HPDE6-E6E7 (cell line): ENCODE measurements around the gene DBNDD1.

Experiments
- DNase-seq: peaks from one replicate; pipeline ENCODE4 v3.0.0; 2011; ENCODE audit warnings: missing footprints; ENCODE audit errors: extremely low spot score

DBNDD1 gene

DNA sequence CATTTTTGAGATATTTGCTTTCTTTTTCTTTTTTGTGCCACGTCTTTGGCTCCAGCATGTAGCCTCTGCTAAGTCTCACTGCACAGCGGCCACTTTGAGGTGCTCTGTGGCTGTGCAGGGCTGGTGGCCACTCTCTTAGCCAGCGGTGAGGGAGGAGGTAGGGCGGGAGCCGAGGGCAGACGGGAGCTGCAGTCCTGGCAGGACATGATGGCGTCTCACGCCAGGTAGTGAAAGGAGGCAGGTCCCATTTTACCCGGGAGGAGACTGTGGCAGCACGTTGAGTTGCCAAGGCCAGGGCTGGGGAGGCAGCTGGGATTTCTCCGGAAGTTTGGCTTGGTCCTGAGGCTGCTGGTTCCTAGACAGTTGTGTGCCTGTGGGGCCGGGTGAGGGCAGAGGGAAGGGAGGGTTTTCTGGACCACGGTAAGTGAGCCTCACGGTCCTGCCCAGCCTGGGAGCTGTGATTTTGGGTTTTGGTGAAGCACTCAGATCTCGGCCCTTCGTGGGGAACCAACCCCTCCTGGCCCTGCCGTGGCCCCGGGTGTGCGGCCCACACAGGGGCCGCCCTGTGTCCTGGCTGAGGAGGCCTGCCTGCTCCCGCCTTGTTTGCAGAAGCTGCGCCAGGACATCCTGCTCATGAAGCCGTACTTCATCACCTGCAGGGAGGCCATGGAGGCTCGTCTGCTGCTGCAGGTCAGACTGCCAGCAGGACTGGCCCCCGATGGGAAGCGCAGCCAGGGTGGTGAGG, 56.3 kb downstream of the DBNDD1 start:
- DNase-seq, result no peak

DNA sequence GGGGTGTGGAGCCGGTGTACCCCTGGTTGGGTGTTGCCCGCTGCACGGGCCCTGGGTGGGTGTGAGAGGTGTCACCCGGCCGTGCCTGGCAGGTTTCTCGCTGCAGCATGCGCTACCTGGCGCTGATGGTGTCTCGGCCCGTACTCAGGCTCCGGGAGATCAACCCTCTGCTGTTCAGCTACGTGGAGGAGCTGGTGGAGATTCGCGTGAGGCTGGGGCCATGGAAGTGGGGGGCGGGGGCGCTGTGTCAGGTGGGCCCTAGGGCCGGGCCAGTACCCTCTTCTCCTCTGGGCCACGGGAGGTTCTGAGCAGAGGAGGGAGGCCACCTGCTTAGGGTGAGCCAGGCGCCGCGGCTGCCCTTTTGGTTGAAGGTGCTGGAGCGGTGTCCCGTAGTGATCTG, 57.3 kb downstream of the DBNDD1 start:
- DNase-seq, result no peak

DNA sequence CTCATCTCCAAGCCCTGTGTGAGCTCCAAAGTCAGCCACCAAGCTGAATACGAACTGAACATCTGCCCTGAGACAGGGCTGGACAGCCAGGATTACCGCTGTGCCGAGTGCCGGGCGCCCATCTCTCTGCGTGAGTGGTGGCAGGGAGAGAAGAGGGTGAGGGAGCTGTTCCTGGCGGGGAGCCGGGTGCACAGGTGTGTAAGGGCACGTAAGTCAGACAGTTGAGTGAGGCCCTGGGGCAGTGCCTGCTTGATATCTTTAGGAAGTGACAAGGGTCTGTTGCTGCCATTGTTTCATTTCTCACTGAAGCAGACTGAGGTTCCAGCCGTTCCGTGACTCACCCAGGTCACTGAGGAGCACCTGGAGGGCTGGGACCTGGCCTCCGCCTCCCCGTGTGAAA, 58.3 kb downstream of the DBNDD1 start:
- no peak for DNase-seq

DNA sequence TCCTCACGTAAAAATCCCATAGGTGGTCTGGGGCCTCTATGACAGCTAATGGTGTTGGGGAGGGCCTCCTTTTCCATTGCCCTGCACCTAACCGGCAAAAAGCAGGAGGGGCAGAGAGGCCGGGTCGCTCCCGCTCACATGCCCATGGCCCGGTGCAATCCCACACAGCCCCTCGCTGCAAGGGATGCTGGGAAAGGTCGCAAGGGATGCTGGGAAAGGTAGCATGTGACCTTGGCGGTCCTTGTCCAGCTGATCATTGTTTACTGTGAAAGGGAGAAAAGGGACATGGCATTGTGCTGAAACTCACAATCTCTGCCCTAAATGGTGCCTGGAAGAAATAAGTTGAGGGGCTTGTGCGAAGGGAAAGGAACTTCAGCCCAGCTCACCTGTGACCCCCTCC, 60.7 kb downstream of the DBNDD1 start:
- DNase-seq, result no peak

DNA sequence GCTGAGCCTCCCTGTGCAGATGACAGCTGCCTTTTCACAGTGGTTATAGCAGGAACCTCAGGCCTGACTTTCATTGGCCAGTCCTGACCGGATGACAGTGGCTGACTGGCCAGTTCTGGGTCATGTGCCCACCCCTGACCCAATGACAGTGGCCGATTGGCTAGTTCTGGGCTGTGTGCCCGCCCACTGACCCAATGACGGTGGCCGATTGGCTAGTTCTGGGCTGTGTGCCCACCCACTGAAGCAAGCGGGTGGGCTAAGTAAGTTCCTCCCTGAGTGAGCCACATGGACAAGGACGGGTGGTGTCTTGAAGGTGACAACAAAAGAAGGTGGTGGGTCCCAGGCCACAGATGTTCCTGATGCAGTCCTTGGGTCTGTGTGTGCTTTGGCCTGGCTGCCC, 61.2 kb downstream of the DBNDD1 start:
- no peak for DNase-seq

DNA sequence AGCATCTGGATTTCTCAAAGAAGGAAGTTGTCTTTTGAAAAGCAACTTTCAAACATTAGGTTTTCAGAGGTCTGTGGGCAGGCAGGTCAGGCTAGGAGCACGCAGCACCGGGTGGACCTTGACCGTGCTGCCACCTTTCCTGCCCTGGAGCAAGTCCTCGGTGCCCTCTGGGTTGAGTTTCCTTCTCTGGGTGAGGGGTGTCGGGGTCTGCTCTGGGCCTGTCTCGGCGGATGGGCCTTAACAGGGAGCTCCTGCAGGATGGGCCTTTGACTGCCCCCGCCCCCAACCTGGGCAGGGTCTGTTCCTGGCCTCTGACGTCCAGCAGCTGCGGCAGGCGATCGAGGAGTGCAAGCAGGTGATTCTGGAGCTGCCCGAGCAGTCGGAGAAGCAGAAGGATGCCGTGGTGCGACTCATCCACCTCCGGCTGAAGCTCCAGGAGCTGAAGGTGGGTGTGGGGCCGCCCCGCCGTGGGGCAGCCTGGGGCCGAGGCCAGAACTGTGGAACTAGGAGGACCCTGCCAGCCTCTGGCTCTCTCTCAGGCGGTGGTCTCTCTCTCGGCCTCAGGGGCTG, 62.0 kb downstream of the DBNDD1 start:
- no peak for DNase-seq

DNA sequence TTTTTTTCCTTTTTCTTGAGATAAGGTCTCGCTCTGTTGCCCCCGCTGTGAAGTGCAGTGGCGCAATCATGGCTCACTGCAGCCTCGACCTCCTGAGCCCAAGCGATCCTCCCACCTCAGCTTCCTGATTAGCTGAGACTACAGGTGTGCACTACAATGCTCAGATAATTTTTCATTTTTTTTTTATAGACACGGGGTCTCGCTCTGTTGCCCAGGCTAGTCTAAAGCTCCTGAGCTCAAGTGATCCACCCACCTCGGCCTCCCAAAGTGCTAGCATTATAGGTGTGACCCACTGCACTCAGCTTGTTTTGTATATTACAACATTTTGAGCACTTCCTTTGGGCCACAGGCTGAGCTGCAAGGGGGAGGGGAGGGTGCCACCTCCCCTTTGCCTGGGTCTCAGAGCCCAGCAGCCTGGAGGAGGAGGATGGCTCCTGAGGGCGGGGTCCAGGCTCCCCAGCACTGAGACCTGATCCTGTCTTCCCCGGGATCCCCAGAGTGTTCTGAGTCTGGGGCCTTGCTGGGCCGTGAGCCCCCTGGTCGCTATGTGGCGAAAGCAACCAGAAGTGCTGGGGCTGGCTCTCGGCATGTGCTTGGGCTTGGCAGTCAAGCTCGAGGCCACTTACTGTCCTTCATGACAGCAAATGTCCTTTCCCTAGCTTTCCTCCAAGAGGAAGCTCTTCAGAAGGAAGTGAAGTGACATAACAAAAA, 62.6 kb downstream of the DBNDD1 start:
- no peak for DNase-seq

DNA sequence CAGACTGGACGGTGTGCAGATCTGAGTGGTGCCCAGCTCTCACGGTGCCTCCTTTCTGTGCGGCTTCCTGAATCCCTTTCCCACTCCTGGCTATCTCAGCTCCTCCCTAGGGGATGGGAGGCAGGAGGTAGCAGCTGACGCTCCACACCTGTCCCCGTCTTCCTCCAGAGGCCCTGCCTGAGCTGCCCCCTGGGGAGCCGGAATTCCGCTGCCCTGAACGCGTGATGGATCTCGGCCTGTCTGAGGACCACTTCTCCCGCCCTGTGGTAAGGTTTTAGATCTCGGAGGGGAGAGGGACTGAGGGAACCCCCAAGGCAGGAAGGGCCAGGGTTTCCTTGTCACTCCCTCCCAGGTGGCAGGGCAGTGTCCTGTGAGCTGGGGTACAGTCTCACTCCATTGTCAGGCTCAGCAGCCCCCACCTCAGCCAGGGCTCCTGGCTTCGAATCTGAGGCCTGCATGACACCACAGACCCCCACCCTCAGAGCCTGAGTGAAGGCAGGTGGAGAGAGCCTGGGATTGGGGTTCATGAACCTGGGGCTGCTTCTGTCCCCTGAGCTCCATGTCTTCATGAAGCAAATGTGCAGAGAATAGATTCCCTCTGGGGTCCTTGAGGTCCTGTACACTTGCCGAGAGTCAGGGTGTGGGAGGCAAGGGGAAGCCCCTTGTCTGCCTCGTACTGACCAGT, 64.1 kb downstream of the DBNDD1 start:
- no peak for DNase-seq
